OCI-LY1 (cell line): ENCODE data around the gene EPB41L4A.

Experiments
- CTCF ChIP-seq: fragments of 200-600 bp; sonication (generic), shearing (Covaris generic); IDR thresholded peaks from 2 replicates; pipeline ENCODE4 v1.5.1; 2017; ENCODE audit warnings: mild to moderate bottlenecking, antibody characterized with exemption, low read length, moderate library complexity, mixed read lengths
- EZH2 ChIP-seq: fragments of 200-600 bp; sonication (generic), shearing (Covaris generic); IDR thresholded peaks from 2 replicates; pipeline ENCODE4 v1.8.0; 2017; ENCODE audit warnings: borderline replicate concordance, mixed run types, mild to moderate bottlenecking, antibody characterized with exemption, low read length, moderate library complexity, mixed read lengths

DNA sequence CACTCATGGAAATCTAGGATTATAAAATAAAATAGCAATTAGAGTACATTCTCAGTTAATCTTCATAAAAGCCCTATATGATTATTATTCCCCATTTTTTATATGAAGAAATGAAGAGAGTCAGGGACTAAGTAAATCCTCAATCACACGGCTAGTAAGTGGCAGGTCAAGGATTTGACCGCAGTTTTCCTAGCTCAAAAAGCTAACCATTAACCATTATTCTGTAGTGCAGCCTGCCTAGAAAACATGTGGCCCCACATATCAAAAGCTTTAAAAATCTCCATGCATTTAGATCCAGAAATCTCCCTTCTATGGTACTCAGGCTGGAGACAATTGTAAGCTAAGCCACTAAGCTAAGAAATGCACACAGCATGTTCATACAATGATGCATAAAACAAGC, 21.4 kb downstream of the EPB41L4A start:
- TF ChIP-seq EZH2 (no peak), CTCF (no peak)
